ES-I3 (cell line): ENCODE data around the gene SGPP1.
"Not testable (repeated sequence)": the region's sequence is repeated elsewhere in the genome, so short reads cannot be mapped to it uniquely, and the experiment has no call there.

ENCODE experiments used
- H3K36me3 ChIP-seq: 2 replicates; pipeline ENCODE4 v1.6.1; 2013; ENCODE audit warnings: mild to moderate bottlenecking, low read length, control low read depth, moderate library complexity; ENCODE audit not compliant: insufficient read depth
- H3K4me1 ChIP-seq: 2 replicates; pipeline ENCODE4 v1.6.1; 2013; ENCODE audit warnings: mild to moderate bottlenecking, control low read depth, low read length; ENCODE audit not compliant: insufficient read depth
- H3K9ac ChIP-seq: 2 replicates; pipeline ENCODE4 v1.6.1; 2013; ENCODE audit warnings: low read depth, mild to moderate bottlenecking, low read length, moderate library complexity
- H3K9me3 ChIP-seq: 2 replicates; pipeline ENCODE4 v1.6.1; 2013; ENCODE audit warnings: mild to moderate bottlenecking, low read length, moderate library complexity; ENCODE audit not compliant: control insufficient read depth, insufficient read depth

The SGPP1 gene

DNA sequence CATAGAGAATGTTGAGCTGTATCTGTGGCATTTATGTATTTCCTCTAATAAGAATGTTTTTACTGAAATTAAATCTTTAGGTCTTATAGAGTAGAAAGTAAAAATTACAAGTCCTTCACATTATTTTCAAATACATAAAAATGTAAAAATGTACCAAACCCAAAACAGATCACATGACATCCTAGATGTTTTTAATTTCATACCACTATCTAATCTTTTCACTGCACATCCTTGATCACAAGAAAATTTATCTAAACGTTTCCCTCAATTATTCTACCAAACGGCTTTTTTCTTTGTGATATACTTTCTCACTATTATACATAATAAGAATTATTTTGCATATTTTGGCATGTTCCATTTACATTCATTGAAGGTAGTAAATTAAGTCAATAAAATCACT is 18.3 kb downstream of the SGPP1 start:
- Histone ChIP-seq H3K9me3 (no peaks in the 10 kb centered on the region), H3K4me1 (no peaks in the 10 kb centered on the region), H3K36me3 (no peaks in the 10 kb centered on the region), H3K9ac (no peak overlapping the region)

DNA sequence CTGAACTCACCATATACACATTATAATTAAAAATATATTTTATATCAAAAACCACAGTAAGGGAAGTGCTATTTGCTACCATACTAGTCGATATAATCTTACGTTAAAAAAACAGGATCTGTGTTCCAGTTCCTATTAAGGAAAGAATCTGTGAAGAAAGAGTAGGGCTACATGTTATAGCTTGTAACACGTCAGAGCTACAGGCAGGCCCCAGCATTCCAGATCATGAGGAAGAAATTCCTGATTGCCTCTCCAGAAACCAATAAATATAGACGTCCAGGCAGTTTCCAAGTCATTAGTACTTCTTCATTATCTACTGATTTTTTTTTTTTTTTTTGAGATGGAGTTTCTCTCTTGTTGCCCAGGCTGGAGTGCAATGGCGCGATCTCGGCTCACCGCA is 20.6 kb downstream of the SGPP1 start:
- H3K36me3 ChIP-seq = no peaks in the 10 kb centered on the region
- no peak overlapping the region for H3K9ac ChIP-seq
- no peaks in the 10 kb centered on the region for H3K9me3 ChIP-seq
- H3K4me1 ChIP-seq = no peaks in the 10 kb centered on the region

DNA sequence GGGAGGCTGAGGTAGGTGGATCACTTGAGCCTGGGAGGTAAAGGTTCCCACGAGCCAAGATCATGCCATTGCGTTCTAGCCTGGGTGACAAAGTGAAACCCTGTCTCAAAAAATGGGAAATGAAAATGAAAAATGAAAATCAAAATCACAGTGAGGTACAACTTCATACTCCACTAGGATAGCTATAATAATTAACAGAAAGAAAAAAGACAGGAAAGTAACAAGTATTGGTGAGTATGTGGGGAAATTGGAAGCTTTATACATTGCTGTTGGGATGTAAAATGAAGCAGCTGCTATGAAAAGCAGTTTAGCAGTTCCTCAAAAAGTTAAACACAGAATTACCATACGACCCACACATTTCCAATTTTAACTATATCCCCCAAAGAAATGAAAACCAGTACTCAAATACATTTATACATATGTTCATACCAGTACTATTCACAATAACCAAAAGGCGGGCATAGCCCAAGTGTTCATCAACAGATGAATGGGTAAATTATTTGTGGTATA is 22.2 kb downstream of the SGPP1 start:
- Histone ChIP-seq H3K4me1 (no peaks in the 10 kb centered on the region), H3K36me3 (no peaks in the 10 kb centered on the region), H3K9me3 (no peaks in the 10 kb centered on the region), H3K9ac (no peak overlapping the region)

DNA sequence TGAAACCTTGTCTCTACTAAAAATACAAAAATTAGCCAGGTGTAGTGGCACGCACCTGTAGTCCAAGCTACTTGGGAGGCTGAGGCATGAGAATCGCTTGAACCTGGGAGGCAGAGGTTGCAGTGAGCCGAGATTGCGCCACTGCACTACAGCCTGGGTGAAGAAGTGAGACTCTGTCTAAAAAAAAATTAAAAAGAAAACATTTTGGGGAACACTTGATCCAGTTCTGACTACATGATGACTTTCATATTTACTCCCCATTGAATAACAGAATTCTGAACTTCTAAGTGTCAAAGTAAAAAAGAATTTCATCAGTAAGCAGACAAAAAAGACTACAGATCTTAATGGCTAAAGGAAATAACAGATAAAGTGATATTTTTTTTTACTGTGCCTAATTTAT is 25.3 kb downstream of the SGPP1 start:
- H3K36me3 ChIP-seq, H3K4me1 ChIP-seq, H3K9me3 ChIP-seq, H3K9ac ChIP-seq: not testable (repeated sequence)

DNA sequence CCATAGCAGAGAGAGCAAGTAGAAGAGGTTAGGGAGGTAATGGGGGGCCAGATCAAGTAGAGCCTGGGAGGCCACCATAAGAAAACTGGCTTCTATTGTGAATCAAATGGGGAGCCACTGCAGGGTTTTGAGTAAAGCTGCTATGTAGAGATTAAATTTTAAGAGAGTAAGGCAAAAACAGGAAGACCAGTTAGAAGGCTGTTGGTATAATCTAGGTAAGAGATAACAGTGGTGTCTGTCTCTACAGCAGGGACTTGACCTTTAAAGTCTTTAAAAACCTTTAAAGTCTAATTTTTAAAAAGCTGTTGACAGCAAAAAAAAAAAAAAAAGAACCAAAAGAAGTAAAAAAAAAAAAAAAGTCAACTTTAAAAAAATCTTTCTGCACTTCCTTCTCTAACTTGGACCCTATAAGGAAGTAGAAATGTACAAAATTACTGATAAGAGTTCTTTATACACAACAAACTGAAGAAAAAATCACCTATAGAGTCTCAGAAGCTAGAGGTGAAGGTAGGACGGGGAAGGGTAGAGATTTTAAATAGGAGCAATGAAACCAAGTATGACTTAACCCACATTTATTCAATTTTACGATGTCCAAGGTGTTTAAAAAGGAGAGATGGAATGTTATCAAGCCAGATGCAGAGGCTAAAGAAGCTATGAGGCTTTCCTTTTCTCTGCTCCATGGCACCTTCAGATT is 26.1 kb downstream of the SGPP1 start:
- no peaks in the 10 kb centered on the region for H3K4me1 ChIP-seq
- no peaks in the 10 kb centered on the region for H3K36me3 ChIP-seq
- no peak overlapping the region for H3K9ac ChIP-seq
- H3K9me3 ChIP-seq = no peaks in the 10 kb centered on the region

DNA sequence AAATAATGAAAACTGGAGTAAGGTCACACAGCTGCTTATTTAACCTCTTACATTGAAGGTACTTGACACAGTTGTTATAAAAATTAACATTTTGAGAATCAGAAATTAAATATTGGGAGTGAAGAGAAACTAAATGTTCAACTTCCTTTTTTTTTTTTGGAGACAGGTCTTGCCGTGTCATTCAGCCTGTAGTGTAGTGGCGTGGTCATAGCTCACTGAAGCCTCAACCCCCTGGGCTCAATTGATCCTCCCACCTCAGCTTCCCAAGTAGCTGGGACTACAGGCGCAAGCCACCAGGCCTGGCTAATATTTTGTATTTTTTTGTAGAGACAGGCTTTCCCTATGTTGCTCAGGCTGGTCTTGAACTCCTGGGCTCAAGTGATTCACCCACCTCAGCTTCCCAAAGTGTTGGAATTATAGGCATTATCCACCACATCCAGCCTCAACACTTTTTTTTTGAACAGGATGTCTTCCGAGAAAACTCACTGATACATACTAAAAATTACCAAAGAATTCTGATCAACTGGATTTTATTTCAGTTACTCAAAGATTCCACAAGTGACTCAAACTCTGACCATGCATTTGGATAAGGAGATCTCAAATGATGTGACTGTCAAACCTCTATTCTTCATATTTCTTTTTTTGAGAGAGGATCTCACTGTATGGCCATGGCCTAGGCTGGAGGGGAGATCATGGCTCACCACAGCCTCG is 35.4 kb downstream of the SGPP1 start:
- Histone ChIP-seq H3K36me3 (no peaks in the 10 kb centered on the region), H3K9ac (no peak overlapping the region), H3K9me3 (no peaks in the 10 kb centered on the region), H3K4me1 (no peaks in the 10 kb centered on the region)

DNA sequence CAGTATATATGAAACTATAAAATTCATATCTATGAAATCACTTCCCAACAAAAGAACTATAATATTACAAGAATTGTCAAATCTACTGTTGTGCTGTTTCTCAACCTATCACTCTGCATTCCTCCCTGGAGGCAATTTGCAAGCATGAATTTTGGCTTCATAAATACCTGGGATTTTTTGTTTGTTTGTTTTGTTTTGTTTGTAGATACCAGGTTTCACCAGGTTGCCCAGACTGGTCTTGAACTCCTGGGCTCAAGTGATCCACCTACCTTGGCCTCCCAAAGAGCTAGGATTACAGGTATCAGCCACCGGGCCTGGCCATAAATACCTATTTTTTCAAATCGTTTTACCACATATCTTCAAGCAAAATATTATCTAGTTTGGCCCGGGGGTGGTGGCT is 38.7 kb downstream of the SGPP1 start:
- no peaks in the 10 kb centered on the region for H3K36me3 ChIP-seq
- H3K9me3 ChIP-seq = no peaks in the 10 kb centered on the region
- H3K4me1 ChIP-seq = no peaks in the 10 kb centered on the region
- H3K9ac ChIP-seq = no peak overlapping the region

DNA sequence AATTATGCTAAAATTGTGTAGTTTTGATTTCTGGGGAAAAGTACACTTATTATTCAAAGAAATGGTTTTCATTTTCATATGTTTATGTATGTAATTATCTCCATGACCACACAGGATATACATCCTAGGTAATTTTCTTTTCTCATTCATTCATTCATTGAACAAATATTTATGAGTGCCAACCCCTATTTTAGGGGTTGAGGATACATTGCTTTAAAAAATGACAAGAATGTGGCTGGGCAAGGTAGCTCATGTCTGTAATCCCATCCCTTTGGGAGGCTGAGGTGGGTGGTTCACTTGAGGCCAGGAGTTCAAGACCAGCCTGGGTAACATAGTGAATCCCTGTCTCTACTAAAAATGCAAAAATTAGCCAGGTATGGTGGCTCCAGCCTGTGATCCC is 40.9 kb downstream of the SGPP1 start:
- H3K4me1 ChIP-seq = no peaks in the 10 kb centered on the region
- no peak overlapping the region for H3K9ac ChIP-seq
- no peaks in the 10 kb centered on the region for H3K9me3 ChIP-seq
- no peaks in the 10 kb centered on the region for H3K36me3 ChIP-seq

DNA sequence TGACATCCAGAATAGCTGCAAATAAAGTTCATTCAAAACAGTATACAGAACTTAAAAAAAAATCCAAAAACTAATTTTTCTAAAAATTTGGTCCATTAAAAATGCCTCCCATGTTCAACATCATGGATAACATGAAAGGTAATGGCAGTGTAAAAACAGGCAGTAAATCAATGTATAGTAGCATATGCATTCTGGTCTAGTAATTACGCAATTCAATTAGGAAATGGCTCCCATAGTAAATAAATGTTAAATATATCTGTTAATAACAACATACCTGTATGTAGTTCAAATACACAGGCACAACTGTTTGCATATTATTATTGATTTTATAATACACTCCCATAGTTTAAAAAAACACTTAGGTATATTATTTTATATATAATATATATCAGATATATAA is 42.5 kb downstream of the SGPP1 start:
- H3K4me1 ChIP-seq = no peaks in the 10 kb centered on the region
- H3K9me3 ChIP-seq = no peaks in the 10 kb centered on the region
- H3K36me3 ChIP-seq = no peaks in the 10 kb centered on the region
- no peak overlapping the region for H3K9ac ChIP-seq

DNA sequence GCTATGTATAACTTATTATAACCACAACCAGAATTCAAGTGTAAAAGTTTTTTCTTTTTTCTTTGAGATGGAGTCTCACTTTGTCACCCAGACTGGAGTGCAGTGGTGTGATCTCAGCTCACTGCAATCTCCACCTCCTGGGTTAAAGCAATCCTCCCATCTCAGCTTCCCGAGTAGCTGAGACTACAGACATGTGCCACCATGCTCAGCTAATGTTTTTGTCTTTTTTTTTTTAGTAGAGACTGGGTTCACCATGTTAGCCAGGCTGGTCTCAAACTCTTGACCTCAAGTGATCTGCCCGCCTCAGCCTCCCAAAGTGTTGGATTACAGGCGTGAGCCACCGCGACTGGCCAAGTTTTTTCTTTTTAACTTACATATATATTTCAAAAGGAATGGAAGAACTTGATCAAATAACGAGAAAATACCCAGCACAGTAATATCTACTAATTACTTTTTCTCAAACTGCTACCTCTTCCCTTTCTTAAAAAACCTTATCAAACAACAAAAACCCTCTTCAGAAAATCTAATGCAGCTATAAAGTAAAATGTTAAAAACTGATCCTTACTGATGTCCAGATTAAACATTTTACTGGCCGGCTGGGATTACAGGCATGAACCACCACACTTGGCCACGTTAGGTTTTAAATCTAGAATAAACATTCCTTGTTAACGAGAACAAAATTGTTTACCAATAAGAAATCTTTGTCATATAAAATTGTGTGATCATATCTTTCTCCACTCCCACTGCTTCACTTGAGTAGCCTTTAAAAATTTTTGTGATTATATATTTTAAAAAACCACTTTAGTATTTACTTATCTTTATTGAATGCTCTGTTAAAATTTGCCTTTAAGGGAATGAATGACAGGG is 44.9 kb downstream of the SGPP1 start:
- no peaks in the 10 kb centered on the region for H3K36me3 ChIP-seq
- no peak overlapping the region for H3K9ac ChIP-seq
- peaks cover 2% of the 10 kb centered on the region; the same call in 1 of the 2 replicates for H3K4me1 ChIP-seq
- no peaks in the 10 kb centered on the region for H3K9me3 ChIP-seq

DNA sequence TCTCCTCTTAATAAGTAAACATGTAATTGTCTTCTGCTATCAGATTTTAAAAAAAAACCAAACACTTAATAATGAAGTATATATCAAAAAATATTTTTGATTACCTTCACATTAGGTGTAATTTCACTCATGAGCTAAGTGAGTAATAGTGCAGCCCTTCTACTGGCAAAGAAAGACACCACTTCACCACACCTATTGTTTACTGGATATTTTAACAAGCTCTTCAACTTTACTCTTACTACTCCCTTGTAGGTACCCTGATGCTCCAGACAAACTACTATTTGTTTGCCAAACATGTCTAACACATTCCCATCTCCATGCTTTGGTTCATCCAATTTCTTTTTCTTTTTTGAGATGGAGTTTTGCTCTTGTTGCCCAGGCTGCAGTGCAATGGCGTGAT is 49.3 kb downstream of the SGPP1 start:
- Histone ChIP-seq H3K9me3 (no peaks in the 10 kb centered on the region), H3K4me1 (peaks cover 4% of the 10 kb centered on the region; the same call in 1 of the 2 replicates), H3K9ac (no peak overlapping the region), H3K36me3 (no peaks in the 10 kb centered on the region)

DNA sequence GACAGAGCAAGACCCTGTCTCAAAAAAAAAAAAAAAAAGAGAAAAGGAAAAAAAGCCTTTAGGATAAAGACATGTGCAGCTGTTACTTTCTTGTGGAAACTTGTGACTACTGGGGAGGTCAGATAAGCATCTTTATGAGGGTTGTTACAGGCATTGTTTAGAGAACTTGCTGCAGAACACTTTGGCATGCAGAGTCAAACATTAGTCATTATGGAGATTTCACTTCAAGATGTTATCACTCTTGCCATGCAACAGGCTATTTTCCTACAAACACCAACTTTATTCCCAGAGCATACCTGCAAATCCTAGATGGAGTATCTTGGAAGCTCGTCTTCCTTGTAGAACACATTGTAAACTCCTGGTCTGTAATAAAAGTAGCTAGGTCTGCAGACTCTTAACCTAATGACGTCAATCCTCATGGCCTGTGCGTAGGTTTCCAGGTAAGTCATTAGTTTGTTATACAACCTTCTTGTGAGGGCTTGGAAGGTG is 49.9 kb downstream of the SGPP1 start:
- H3K9me3 ChIP-seq = no peaks in the 10 kb centered on the region
- no peak overlapping the region for H3K9ac ChIP-seq
- H3K36me3 ChIP-seq = no peaks in the 10 kb centered on the region
- H3K4me1 ChIP-seq = peaks cover 4% of the 10 kb centered on the region; the same call in 1 of the 2 replicates

DNA sequence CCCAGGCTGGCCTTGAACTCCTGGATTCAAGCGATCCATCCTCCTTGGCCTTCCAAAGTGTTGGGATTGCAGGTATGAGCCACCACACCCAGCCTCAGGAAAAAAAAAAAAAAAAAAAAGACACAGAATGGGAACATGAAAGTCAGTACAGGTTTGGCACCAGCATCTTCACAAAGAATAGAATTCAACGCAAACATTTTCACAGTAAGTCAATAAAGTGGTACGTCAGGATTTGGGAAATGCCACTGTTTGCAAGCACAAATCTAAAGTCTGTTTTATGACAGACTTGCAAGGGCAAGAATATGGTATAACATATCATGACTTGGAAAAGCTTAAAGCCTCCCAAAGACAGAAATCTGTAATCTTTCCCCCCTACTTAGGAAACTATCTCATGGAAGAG is 51.2 kb downstream of the SGPP1 start:
- Histone ChIP-seq H3K36me3 (no peaks in the 10 kb centered on the region), H3K9me3 (no peaks in the 10 kb centered on the region), H3K9ac (no peak overlapping the region), H3K4me1 (peaks cover 4% of the 10 kb centered on the region)

DNA sequence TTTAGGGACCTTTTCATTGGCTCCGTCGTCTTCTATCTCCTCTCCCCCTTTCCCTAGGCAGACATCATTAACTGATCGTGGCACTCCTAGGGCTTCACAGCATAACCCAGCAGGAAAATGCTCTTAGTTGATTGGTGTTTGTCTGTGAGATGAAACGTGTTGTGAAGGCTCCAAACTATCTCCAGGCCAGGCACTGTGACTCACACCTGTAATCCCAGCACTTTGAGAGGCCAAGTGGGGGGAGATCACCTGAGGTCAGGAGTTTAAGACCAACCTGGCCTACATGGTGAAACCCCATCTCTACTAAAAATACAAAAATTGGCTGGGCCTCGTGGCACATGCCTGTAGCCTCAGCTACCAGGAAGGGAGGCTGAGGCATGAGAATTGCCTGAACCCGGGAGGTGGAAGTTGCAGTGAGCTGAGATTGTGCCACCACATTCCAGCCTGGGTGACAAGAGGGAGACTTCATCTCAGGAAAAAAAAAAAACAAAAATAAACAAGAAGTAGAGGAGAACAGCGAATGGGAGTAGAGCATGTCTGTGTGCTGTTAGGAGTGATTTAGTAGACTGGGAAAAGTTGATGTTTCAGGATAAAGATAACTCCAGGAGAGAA is 53.9 kb downstream of the SGPP1 start:
- H3K9me3 ChIP-seq = no peaks in the 10 kb centered on the region
- no peak overlapping the region for H3K9ac ChIP-seq
- peaks cover 4% of the 10 kb centered on the region for H3K4me1 ChIP-seq
- H3K36me3 ChIP-seq = no peaks in the 10 kb centered on the region
